Measurements from ENCODE around the gene JPH3.

DNA sequence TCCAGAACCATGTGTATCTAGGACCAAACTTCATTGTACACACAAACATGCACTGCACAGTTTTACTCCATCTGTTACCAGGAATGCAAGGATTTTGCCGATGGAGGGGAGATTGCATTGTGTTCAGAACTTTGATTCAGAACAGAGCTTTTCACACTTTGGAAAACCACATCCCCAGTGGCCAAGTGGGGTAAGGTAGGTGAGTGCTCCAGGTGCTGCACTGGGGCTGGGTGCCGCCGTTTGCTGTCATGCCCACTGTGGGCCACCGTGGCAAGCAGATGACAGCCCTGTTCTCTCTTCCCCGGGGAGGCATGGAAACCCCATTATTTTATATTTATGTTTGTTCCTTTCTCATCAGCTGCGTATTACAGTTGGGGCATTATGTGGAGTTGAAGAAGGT lies 29.3 kb upstream of the JPH3 start:
- no peak for TF ChIP-seq SUZ12 (IDR thresholded peaks at IDR 0.05)
- TF ChIP-seq TARDBP (IDR thresholded peaks at IDR 0.05) = no peak
- TF ChIP-seq FOXM1 (IDR thresholded peaks at IDR 0.05; ENCODE audit: borderline replicate concordance) = no peak
- no peak for TF ChIP-seq BHLHE40 (IDR thresholded peaks at IDR 0.05; ENCODE audit: borderline replicate concordance)
- no peak for TF ChIP-seq SP1 (IDR thresholded peaks at IDR 0.05)
- no peak for TF ChIP-seq L3MBTL2 (conservative IDR thresholded peaks at IDR 0.05)
- TF ChIP-seq PKNOX1 (IDR thresholded peaks at IDR 0.05) = no peak
- no peak for TF ChIP-seq FOXA1 (IDR thresholded peaks at IDR 0.05)
- TF ChIP-seq CTBP1 (IDR thresholded peaks at IDR 0.05; ENCODE audit: borderline replicate concordance) = no peak
- no peak for TF ChIP-seq NFRKB (IDR thresholded peaks at IDR 0.05)
- no peak for TF ChIP-seq FOXK2 (IDR thresholded peaks at IDR 0.05)
- TF ChIP-seq HDGF (IDR thresholded peaks at IDR 0.05; ENCODE audit: borderline replicate concordance) = no peak
- no peak for TF ChIP-seq ARNT (IDR thresholded peaks at IDR 0.05)

Data from HEK293T (cell line).